HG03571 (cell line): ENCODE measurements around the gene TRIM67.
"Not testable (repeated sequence)": the region's sequence is repeated elsewhere in the genome, so short reads cannot be mapped to it uniquely, and the experiment has no call there.

Source experiments
- ATAC-seq: cut with Tn5 transposase; IDR thresholded peaks from one replicate; pipeline ENCODE4 v1.9.1; 2021; ENCODE audit not compliant: unreplicated experiment

Gene TRIM67

GRCh38 chr1:231161667-231162296 lies at the start of gene TRIM67:
Gene TRIM67, plus strand, starts transcription at chr1:231162058. Its CDS starts 912 bp downstream, at chr1:231162970.
- ATAC-seq: no peak

- no peak for ATAC-seq
Observed at GRCh38 chr1:231116738-231117137, 45.1 kb upstream of the TRIM67 start.

GRCh38 chr1:231118704-231119453 lies 43.0 kb upstream of the TRIM67 start:
- no peak for ATAC-seq

- ATAC-seq: no peak
Observed at GRCh38 chr1:231121533-231121932, 40.3 kb upstream of the TRIM67 start.

DNA sequence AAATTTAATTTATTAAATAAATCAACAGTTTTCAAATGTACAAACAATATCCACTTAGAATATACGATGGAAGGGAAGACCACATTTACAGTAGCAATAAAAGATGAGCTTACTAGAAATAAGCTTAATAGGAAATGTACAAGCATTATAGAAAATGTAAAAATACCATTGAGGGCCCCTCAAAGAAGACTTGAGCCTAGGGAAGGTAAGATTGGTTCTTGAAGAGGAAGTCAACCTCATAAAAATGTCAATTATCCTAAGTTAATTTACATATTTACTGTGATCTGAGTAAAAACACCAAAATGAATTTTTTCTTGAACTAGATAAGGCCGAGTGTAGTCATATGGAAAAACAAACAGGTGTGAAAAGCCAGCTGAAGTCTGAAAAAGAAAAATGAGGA lies 39.7 kb upstream of the TRIM67 start:
- no peak for ATAC-seq

DNA sequence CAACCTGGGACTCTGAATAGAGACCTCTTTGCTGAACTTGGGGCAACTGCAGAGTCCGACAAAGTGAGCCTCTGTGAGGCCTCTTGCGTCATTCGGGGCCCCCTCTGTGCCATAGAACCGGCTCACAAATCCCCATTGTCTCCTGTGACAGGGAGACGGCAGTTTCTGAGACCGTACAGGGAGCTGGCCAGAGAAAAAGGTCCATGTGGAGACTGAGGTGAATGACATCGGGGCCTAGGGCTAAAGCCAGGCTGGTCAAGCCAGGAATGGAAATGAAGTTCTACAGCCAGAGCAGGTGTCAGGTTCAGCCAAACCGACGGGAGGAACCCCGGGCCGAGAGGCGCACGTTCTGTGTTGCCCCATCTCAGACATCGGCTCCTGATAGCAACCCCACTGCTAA lies 37.1 kb upstream of the TRIM67 start:
- ATAC-seq: no peak

- no peak for ATAC-seq
Observed at GRCh38 chr1:231125972-231126580, 35.8 kb upstream of the TRIM67 start.

GRCh38 chr1:231127106-231127505 lies 34.8 kb upstream of the TRIM67 start:
- ATAC-seq: not testable (repeated sequence)

DNA sequence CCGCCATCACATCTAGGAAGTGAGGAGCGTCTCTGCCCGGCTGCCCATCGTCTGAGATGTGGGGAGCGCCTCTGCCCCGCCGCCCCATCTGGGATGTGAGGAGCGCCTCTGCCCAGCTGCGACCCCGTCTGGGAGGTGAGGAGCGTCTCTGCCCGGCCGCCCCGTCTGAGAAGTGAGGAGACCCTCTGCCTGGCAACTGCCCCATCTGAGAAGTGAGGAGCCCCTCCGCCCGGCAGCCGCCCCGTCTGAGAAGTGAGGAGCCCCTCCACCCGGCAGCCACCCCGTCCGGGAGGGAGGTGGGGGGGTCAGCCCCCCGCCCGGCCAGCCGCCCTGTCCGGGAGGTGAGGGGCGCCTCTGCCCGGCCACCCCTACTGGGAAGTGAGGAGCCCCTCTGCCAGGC lies 33.4 kb upstream of the TRIM67 start:
- ATAC-seq: not testable (repeated sequence)

DNA sequence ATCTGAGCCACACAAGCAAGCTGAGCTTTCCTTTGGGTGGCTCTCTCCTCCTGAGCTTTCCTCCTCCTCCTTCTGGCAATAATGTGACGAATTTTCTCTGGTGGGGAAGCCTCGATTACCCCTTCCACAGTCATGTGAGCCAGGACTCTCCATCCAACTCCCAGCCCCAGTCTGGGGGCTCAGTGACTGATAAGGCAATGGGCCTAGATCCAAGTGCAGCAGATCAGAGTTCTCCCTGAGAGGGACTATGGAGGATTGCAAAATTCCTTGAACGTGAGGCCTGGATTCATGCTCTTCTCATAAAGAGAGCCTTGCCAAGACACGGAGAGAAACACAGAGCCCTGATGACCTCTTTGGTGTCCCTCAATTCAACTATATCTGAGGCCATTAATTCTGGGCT lies 31.3 kb upstream of the TRIM67 start:
- no peak for ATAC-seq

DNA sequence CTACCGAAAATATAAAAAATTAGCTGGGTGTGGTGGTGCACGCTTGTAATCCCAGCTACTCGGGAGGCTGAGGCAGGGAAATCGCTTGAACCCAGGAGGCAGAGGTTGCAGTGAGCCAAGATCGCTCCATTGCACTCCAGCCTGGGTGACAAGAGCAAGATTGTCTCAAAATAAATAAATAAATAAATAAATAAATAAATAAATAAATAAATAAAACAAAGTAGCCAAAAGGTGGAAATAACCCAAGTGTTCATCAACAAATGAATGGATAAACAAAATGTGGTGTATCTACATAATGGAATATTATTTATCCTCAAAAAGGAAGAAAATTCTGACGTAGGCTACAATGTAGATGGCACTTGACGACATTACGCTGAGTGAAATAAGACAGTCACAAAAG lies 29.3 kb upstream of the TRIM67 start:
- not testable (repeated sequence) for ATAC-seq

- no peak for ATAC-seq
Observed at GRCh38 chr1:231134624-231135023, 27.2 kb upstream of the TRIM67 start.

DNA sequence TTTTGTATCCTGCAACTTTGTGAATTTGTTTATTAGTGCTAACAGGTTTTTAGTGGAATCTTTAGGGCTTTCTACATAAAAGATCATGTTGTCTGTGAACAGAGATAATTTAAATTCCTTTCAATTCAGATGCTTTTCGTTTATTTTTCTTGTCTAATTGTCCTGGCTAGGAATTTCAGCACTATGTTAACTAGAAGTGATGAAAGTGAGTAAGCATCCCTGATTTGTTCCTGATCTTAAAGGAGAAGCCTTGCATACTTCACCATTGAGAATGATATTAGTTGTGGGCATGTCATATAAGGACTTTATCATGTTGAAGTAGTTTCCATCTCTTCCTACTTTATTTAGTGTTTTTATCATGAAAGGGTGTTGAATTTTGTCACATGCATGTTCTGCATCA lies 23.6 kb upstream of the TRIM67 start:
- ATAC-seq: no peak

GRCh38 chr1:231139125-231139649 lies 22.7 kb upstream of the TRIM67 start:
- ATAC-seq: no peak

DNA sequence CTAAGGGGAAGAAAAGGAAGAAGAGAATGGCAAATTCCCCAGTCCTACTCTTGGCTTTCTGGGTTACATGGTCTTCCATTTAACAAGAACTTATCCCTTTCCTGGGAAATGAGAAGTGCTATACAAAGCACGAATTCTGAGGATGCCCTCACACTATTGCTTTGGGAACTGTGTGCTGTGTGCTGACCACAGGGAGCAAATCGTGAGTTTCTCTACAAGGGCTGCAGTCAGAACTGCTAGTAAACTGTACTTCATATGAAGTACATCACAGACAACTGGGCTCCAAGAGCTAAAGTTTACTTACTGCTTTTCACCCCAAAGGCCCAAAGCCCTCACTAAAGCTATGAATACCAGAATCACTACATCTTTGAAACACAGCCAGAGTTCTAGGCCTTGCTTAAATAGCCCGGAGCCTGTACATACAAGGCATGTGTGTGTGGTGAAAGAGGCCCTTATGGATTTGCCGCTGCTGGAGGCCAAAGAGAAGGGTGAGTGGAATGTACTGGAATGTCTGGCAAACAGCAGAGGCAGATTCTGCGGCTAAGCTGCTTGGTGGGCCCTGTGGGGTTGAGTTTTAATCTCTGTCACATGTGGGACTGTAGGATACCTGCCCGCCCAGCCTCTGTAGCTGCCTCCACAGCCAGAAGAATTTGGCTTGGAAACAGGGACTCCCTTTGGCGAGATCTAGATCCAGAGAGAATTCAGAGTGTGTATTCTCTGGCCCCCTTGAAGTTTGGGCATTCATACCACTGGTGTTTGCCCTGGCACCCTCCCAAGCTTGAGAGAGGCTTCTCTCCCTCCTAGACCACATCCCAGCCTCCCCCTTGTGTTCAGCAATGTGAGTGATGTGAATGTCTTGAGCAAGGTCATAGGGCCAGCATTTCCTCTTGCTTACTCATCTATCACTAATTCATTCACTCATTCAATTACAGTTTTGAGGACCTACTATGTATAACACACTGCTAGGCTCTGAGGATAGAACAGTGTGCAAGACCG lies 21.9 kb upstream of the TRIM67 start:
- ATAC-seq: no peak

- ATAC-seq: no peak
Observed at GRCh38 chr1:231144416-231145193, 17.3 kb upstream of the TRIM67 start.

- ATAC-seq: no peak
Observed at GRCh38 chr1:231147896-231148295, 14.0 kb upstream of the TRIM67 start.

DNA sequence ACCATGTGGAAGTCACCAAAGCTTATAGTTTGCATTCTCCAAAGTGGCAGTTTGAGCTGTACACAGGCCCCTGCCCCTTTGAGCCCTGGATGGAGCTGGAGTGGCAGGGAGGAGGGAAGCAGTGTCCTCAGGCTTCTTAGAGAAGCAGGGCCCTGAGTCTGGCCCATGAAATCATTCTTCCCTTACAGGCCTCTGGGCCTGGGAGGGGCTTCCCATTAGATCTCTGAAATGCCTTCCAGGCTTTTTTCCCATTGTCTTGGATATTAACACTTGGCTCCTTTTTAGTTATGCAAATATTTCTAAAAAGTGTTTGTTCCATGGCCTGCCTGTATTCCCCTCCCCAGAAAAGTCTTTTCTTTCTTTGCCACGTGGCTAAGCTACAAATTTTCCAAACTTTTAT lies 10.0 kb upstream of the TRIM67 start:
- no peak for ATAC-seq

DNA sequence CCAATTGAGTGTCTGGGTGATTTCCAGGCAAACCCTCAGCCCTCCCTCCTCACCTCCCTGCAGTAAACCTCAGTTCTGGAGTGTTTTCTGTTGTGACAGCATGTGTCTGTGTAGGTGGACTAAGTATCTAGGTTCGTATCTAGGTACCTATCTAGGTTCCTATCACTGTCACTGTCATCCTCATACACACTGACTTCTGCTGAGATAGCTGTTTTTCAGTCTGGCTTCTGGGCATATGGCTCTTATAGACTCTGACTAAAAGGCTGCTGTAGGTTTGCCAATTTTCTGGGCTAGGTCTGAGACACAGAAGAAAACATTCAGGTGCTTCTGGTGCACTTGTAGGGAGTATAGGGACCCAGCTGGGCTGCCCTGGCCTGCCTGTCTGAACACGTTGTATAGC lies 8.1 kb upstream of the TRIM67 start:
- ATAC-seq: no peak

GRCh38 chr1:231155808-231156207 lies 6.0 kb upstream of the TRIM67 start:
- ATAC-seq: no peak
